Esophagus squamous epithelium (tissue), 4 donors: ENCODE data around the gene NQO1.

Experiments used
- CTCF ChIP-seq, 6 experiments: fragments of 450-650 bp in 4 of 6; fragments of 200-600 bp in 2 of 6; sonication (generic) in 2 of 6; IDR thresholded peaks; one replicate each; pipeline ENCODE4 v1.5.1; 2016 to 2019; ENCODE audit warnings: antibody characterized with exemption in 6 of 6, mild to moderate bottlenecking in 4 of 6, moderate library complexity in 4 of 6
- POLR2A ChIP-seq, 4 donors: fragments of 450-650 bp; IDR thresholded peaks; one replicate each; pipeline ENCODE4 v1.6.1; 2017; ENCODE audit warnings: antibody characterized with exemption in 4 of 4, mild to moderate bottlenecking in 4 of 4, moderate library complexity in 3 of 4

- TF ChIP-seq CTCF (IDR thresholded peaks at IDR 0.05) (no peak), POLR2A (IDR thresholded peaks at IDR 0.05) (no peak)
Observed at GRCh38 chr16:69754143-69754468, 27.7 kb upstream of the NQO1 start.
